Measurements from ENCODE around the gene ALLC. TPM values are rescaled to one million over a fixed set of nuclear protein-coding genes. Genes with fewer than 3 reads are reported as not detected.

Gene ALLC
- total RNA-seq, 1 experiment from 2014 or later: not detected

DNA sequence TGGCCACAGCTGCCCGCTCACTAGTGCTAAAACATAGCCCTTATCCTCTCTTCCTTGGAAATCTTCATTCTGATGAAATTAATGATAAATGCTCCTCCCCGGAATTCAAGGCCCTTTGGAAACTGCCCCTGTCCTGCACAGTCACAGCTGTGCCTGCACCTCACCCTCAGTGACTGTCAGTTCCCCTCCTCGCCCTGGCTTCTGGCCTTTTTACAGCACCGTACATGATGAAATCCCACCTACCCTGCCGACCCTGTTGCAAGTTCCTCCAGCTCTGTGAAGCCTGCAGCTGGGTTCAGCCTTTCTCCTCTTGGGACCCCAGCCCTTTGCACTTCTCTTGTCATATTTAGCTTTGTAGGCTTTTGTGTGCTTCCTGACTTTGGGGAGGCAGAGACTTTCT lies 93.8 kb downstream of the ALLC start:
- DNase-seq (ENCODE audit: low read depth): no peak
- in situ Hi-C loops (cut with HindIII; ENCODE audit: low pct_unique_long_range_greater_than_20kb, low sequenced_read_pairs): no loop called here

Other genes starting within 250 kb of the ALLC start
- 42.7 and 54.8 TPM in 2 replicates for gene ADI1, start 138.7 kb upstream of the ALLC start, total RNA-seq (2014; rRNA removed; shearing (Covaris generic); ENCODE audit: low replicate concordance)
- gene RNASEH1, start 99.9 kb upstream of the ALLC start, total RNA-seq (2014; rRNA removed; shearing (Covaris generic); ENCODE audit: low replicate concordance): 23.5 and 27.9 TPM in 2 replicates
- 2,706 and 2,991 TPM in 2 replicates for gene RPS7, start 82.9 kb upstream of the ALLC start, total RNA-seq (2014; rRNA removed; shearing (Covaris generic); ENCODE audit: low replicate concordance)
- gene COLEC11, start 63.1 kb upstream of the ALLC start, total RNA-seq (2014; rRNA removed; shearing (Covaris generic); ENCODE audit: low replicate concordance): 5.2 TPM in 1 of 2 replicates, not detected in the other
- gene DCDC2C, start 45.4 kb downstream of the ALLC start, total RNA-seq (2014; rRNA removed; shearing (Covaris generic); ENCODE audit: low replicate concordance): not detected in 2 replicates